Esophagus muscularis mucosa (tissue), 4 donors: ENCODE data around the gene TUBB. TPM values are rescaled to one million over a fixed set of nuclear protein-coding genes. Genes with fewer than 3 reads are reported as not detected.

Experiments
- DNase-seq: peaks from one replicate; pipeline ENCODE4 v3.0.0-alpha.2; 2017; ENCODE audit errors: extremely low spot score
- H3K27ac ChIP-seq, 4 donors: fragments of 200-600 bp; sonication (generic); replicated peaks in 1 of 4; 1 replicate in 3 of 4; 2 replicates in 1 of 4; pipeline ENCODE4 v1.5.1; 2016 to 2019; ENCODE audit warnings: mild to moderate bottlenecking in 1 of 4
- H3K27me3 ChIP-seq, 4 donors: fragments of 200-600 bp; sonication (generic); one replicate each; pipeline versions ENCODE4 v1.5.1 to v1.6.0; 2016 to 2019
- H3K36me3 ChIP-seq, 4 donors: fragments of 200-600 bp; sonication (generic); one replicate each; pipeline ENCODE4 v1.5.1; 2016 to 2019
- H3K4me1 ChIP-seq, 4 donors: fragments of 200-600 bp; sonication (generic); one replicate each; pipeline ENCODE4 v1.5.1; 2016 to 2019
- H3K4me3 ChIP-seq, 4 donors: fragments of 200-600 bp; sonication (generic); 1 replicate in 2 of 4; 2 replicates in 2 of 4; pipeline ENCODE4 v1.5.1; 2016 to 2019; ENCODE audit warnings: mild to moderate bottlenecking in 4 of 4, moderate library complexity in 1 of 4
- H3K9me3 ChIP-seq, 4 donors: fragments of 200-600 bp; sonication (generic); 1 replicate in 3 of 4; 2 replicates in 1 of 4; pipeline ENCODE4 v1.5.1; 2016 to 2019
- EP300 ChIP-seq: sonication (generic); formaldehyde crosslinking; IDR thresholded peaks from one replicate; pipeline ENCODE4 v1.6.1; 2017; ENCODE audit warnings: antibody characterized with exemption
- POLR2A ChIP-seq: fragments of 450-650 bp; IDR thresholded peaks from one replicate; pipeline ENCODE4 v1.6.1; 2017; ENCODE audit warnings: antibody characterized with exemption, moderate library complexity, mild to moderate bottlenecking, low read depth
- POLR2AphosphoS5 ChIP-seq, 2 donors: sonication (generic); formaldehyde crosslinking; IDR thresholded peaks; one replicate each; pipeline ENCODE4 v1.6.1; 2017; ENCODE audit warnings: antibody characterized with exemption in 2 of 2
- WGBS: methylation state at CpG from one replicate; pipeline ENCODE4 v1.1.5; 2018; 5-methylcytosine and 5-hydroxymethylcytosine counted together
- intact Hi-C: fragments of 100-400 bp; cut with DNase I; formaldehyde crosslinking; loops from one replicate; pipeline ENCODE4 v1.15.1; 2023
- total RNA-seq, 4 donors: library from RNA; depleted of rRNA; stranded (reverse); fragments of >200 nt; gene quantifications; one replicate each; pipeline versions ENCODE4 v1.1.0 to v1.2.1, GENCODE V29; 2016
- TF ChIP-seq, protein P1 (sequence below), 3 experiments: fragments of 200-600 bp in 2 of 3; fragments of 450-650 bp in 1 of 3; sonication (generic) in 2 of 3; IDR thresholded peaks; one replicate each; pipeline ENCODE4 v1.5.1; 2017 to 2019; ENCODE audit warnings: antibody characterized with exemption in 3 of 3, mild to moderate bottlenecking in 2 of 3, moderate library complexity in 1 of 3

TUBB gene
- total RNA-seq, 4 donors from 2014 or later = 208 to 398 (median 272) TPM

GRCh38 chr6:30744054-30744805, 24.1 kb downstream of the TUBB start, which contains the start of gene IER3:
IER3 (minus strand) TSS chr6:30744547; CDS start chr6:30744518, 29 bp downstream.
- peak; percentile 98 for DNase-seq
- H3K36me3 ChIP-seq = peaks cover 12 to 22% (median 19%) of the 10 kb centered on the region in 4 donors
- no peaks in the 10 kb centered on the region for H3K9me3 ChIP-seq
- H3K4me1 ChIP-seq = peaks cover 30 to 64% (median 49%) of the 10 kb centered on the region in 4 donors
- peak within 1 kb of the TSS; percentile 90 to 99 (median 90) for H3K27ac ChIP-seq
- H3K4me3 ChIP-seq = peak within 1 kb of the TSS; percentile 69 to 91 (median 84)
- intact Hi-C loops = loop anchor here (5.0 kb wide), 2 partner anchors 78 to 133 kb away; no protein-coding TSS in a partner anchor
- no peaks in the 10 kb centered on the region for H3K27me3 ChIP-seq
- 3% methylated on average over 17 of the region's 54 CpGs for WGBS
- TF ChIP-seq EP300 = no peak
- peak; percentile 73 for TF ChIP-seq POLR2A
- TF ChIP-seq, protein P1, sequence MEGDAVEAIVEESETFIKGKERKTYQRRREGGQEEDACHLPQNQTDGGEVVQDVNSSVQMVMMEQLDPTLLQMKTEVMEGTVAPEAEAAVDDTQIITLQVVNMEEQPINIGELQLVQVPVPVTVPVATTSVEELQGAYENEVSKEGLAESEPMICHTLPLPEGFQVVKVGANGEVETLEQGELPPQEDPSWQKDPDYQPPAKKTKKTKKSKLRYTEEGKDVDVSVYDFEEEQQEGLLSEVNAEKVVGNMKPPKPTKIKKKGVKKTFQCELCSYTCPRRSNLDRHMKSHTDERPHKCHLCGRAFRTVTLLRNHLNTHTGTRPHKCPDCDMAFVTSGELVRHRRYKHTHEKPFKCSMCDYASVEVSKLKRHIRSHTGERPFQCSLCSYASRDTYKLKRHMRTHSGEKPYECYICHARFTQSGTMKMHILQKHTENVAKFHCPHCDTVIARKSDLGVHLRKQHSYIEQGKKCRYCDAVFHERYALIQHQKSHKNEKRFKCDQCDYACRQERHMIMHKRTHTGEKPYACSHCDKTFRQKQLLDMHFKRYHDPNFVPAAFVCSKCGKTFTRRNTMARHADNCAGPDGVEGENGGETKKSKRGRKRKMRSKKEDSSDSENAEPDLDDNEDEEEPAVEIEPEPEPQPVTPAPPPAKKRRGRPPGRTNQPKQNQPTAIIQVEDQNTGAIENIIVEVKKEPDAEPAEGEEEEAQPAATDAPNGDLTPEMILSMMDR (IDR thresholded peaks at IDR 0.05) = peak; percentile 68 to 79 (median 73)
- TF ChIP-seq POLR2AphosphoS5 (IDR thresholded peaks at IDR 0.05) = peak; percentile 76 to 96

DNA sequence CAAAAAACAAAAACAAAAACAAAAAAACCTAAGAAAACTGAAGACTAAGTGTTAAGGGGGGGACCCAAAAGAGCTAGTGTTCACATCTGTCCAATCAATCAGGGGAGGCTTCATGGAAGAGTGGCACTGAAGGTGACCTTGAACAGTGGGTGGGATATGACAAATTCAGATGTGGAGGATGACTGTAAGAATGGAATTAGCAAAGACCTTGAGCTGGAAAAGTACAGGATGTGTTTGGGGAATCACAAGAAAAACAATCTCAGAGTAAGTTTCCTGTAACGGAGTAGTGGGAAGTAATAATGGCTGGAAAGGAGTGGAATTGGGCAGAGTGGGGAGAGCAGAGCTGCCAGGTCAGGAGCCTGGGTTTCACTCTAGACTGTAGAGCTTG, 27.1 kb downstream of the TUBB start:
- Histone ChIP-seq H3K27ac (no peak overlapping the region), H3K4me3 (no peak overlapping the region), H3K4me1 (peaks cover 14 to 61% (median 34%) of the 10 kb centered on the region in 4 donors), H3K9me3 (no peaks in the 10 kb centered on the region), H3K27me3 (no peaks in the 10 kb centered on the region), H3K36me3 (no peaks in the 10 kb centered on the region)
- TF ChIP-seq POLR2A (no peak), POLR2AphosphoS5 (IDR thresholded peaks at IDR 0.05) (no peak), EP300 (no peak)
- TF ChIP-seq, protein P1 (IDR thresholded peaks at IDR 0.05) = no peak
- intact Hi-C loops = no loop called here
- WGBS = 85% methylated on average over 1 of the region's 1 CpG
- DNase-seq = no peak

DNA sequence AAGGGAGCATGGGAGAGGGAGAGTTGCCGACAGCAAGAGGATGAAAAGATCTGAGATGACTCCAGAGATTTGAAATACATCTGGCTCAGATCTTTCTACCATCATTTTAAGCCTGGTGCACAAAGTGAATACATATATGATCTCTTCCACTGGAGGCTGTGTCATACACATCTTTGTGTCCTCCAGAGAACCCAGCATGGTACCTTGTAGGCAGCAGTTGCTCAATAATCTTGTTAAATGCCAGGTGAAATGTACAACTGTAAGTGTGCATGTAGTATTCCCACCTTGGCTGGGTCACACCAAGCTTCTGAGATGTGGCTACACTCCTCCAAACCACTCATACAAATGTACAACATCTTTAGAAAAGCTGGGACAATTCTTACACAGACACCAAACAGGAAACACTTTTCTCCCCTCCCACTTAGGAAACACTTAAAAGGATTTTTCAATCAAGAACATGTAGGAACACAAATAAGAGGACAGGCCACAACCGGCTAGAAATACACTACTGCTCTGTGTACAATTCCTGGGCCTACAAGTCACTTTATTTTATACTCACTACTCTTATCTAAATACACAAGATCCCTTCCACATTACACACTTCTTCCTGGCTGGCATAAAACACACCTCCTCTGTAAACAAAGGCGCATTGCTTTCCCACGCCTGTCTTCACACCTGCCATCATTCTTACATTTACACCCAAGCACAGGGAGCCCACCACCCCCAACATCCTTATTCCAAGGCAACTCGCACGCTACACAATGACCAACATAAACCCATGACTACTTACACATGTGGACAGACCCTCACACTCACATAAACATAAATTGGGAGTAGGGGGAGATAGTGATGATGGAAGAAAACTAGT, 28.0 kb downstream of the TUBB start:
- H3K27ac ChIP-seq = peak overlapping the region in 2 of 4 donors; percentile 1 to 12
- no peak overlapping the region for H3K4me3 ChIP-seq
- 75% methylated on average over 6 of the region's 6 CpGs for WGBS
- no peaks in the 10 kb centered on the region for H3K9me3 ChIP-seq
- H3K36me3 ChIP-seq = no peaks in the 10 kb centered on the region
- TF ChIP-seq POLR2A (no peak), POLR2AphosphoS5 (IDR thresholded peaks at IDR 0.05) (no peak), EP300 (no peak)
- TF ChIP-seq, protein P1 (IDR thresholded peaks at IDR 0.05) = no peak
- peaks cover 21 to 66% (median 41%) of the 10 kb centered on the region in 4 donors for H3K4me1 ChIP-seq
- DNase-seq = no peak
- H3K27me3 ChIP-seq = no peaks in the 10 kb centered on the region
- intact Hi-C loops = no loop called here

GRCh38 chr6:30748851-30749540, 28.8 kb downstream of the TUBB start:
- no peak for DNase-seq
- Histone ChIP-seq H3K4me3 (no peak overlapping the region), H3K27me3 (no peaks in the 10 kb centered on the region), H3K27ac (no peak overlapping the region), H3K36me3 (no peaks in the 10 kb centered on the region), H3K4me1 (peaks cover 25 to 66% (median 42%) of the 10 kb centered on the region in 4 donors), H3K9me3 (no peaks in the 10 kb centered on the region)
- WGBS = 81% methylated on average over 8 of the region's 8 CpGs
- no peak for TF ChIP-seq POLR2AphosphoS5 (IDR thresholded peaks at IDR 0.05)
- TF ChIP-seq, protein P1 (IDR thresholded peaks at IDR 0.05) = no peak
- no peak for TF ChIP-seq POLR2A
- TF ChIP-seq EP300 = no peak
- intact Hi-C loops = no loop called here
